MM.1S (cell line): ENCODE results near the gene SLC51A.

Source experiments
- DNase-seq: peaks from one replicate; pipeline ENCODE4 v3.0.0-alpha.2; 2015
- H2AFZ ChIP-seq: fragments of 300-600 bp; sonication (generic); 2 replicates; pipeline ENCODE4 v1.6.0; 2016; ENCODE audit warnings: antibody characterized with exemption, low read length
- H3F3A ChIP-seq: fragments of 300-600 bp; sonication (generic); 2 replicates; pipeline ENCODE4 v1.6.1; 2016; ENCODE audit warnings: mild to moderate bottlenecking, antibody characterized with exemption, low read length, moderate library complexity, mixed read lengths; ENCODE audit not compliant: insufficient read depth
- H3K27ac ChIP-seq: fragments of 300-600 bp; sonication (generic); 2 replicates; pipeline ENCODE4 v1.5.1; 2016; ENCODE audit warnings: mild to moderate bottlenecking, low read length
- H3K27me3 ChIP-seq: fragments of 300-600 bp; sonication (generic); replicated peaks from 2 replicates; pipeline ENCODE4 v1.6.0; 2016; ENCODE audit warnings: low read length; ENCODE audit not compliant: insufficient read depth
- H3K36me3 ChIP-seq: fragments of 300-600 bp; sonication (generic); replicated peaks from 2 replicates; pipeline ENCODE4 v1.6.1; 2016; ENCODE audit warnings: mild to moderate bottlenecking, low read length, mixed read lengths; ENCODE audit not compliant: insufficient read depth
- H3K4me1 ChIP-seq: fragments of 300-600 bp; sonication (generic); 2 replicates; pipeline ENCODE4 v1.6.1; 2016; ENCODE audit warnings: low read length, mixed read lengths
- H3K4me2 ChIP-seq: fragments of 300-600 bp; sonication (generic); 2 replicates; pipeline ENCODE4 v1.6.0; 2016; ENCODE audit warnings: low read depth, low read length
- H3K4me3 ChIP-seq: fragments of 300-600 bp; sonication (generic); 2 replicates; pipeline ENCODE4 v1.5.1; 2016; ENCODE audit warnings: low read length, mixed read lengths
- H3K79me2 ChIP-seq: fragments of 300-600 bp; sonication (generic); 2 replicates; pipeline ENCODE4 v1.6.1; 2016; ENCODE audit warnings: mixed run types, low read length, mixed read lengths
- H3K9ac ChIP-seq: fragments of 300-600 bp; sonication (generic); 2 replicates; pipeline ENCODE4 v1.6.1; 2016; ENCODE audit warnings: low read length, mixed read lengths
- H3K9me2 ChIP-seq: fragments of 300-600 bp; sonication (generic); replicated peaks from 2 replicates; pipeline ENCODE4 v1.6.1; 2016; ENCODE audit warnings: mild to moderate bottlenecking, low read length, mixed read lengths; ENCODE audit not compliant: insufficient read depth
- H3K9me3 ChIP-seq: fragments of 300-600 bp; sonication (generic); replicated peaks from 2 replicates; pipeline ENCODE4 v1.6.1; 2016; ENCODE audit warnings: mild to moderate bottlenecking, low read length, mixed read lengths; ENCODE audit not compliant: insufficient read depth
- H4K20me1 ChIP-seq: fragments of 300-600 bp; sonication (generic); 2 replicates; pipeline ENCODE4 v1.6.1; 2016; ENCODE audit warnings: mild to moderate bottlenecking, low read length, moderate library complexity, mixed read lengths; ENCODE audit not compliant: insufficient read depth
- EZH2 ChIP-seq: fragments of 300-600 bp; sonication (generic); optimal IDR thresholded peaks from 2 replicates; pipeline ENCODE3; 2017; ENCODE audit warnings: low read depth, mild to moderate bottlenecking, antibody characterized with exemption, low read length, mixed read lengths
- EZH2phosphoT487 ChIP-seq: fragments of 300-600 bp; sonication (generic); IDR thresholded peaks from 2 replicates; pipeline ENCODE4 v1.6.1; 2018; ENCODE audit warnings: antibody characterized with exemption, low read length
- TF ChIP-seq, protein P1 (sequence below): fragments of 300-600 bp; sonication (generic); IDR thresholded peaks from 2 replicates; pipeline ENCODE4 v1.5.1; 2016; ENCODE audit warnings: antibody characterized with exemption, low read length, mixed read lengths

SLC51A gene

DNA sequence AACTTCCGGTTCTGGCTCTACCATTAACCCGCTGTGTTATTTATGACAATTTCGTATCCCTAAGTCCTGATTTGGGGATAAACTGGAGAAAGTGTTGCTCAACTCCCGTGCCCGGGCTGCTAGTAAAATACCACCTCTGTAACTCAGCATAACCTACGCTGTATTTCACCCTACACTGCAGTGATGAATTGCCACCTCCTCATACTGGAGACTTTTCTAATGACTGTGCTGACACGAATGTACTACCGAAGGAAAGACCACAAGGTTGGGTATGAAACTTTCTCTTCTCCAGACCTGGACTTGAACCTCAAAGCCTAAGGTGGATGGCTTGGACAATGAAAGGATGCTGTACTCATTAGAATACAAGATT lies 16.5 kb downstream of the SLC51A start:
- H3K27ac ChIP-seq: no peak overlapping the region
- DNase-seq: no peak
- H3K79me2 ChIP-seq: no peaks in the 10 kb centered on the region
- no peak overlapping the region for H3K9ac ChIP-seq
- no peak overlapping the region for H3K4me3 ChIP-seq
- no peaks in the 10 kb centered on the region for H3F3A ChIP-seq
- no peak for TF ChIP-seq EZH2
- no peak for TF ChIP-seq EZH2phosphoT487
- TF ChIP-seq, protein P1, sequence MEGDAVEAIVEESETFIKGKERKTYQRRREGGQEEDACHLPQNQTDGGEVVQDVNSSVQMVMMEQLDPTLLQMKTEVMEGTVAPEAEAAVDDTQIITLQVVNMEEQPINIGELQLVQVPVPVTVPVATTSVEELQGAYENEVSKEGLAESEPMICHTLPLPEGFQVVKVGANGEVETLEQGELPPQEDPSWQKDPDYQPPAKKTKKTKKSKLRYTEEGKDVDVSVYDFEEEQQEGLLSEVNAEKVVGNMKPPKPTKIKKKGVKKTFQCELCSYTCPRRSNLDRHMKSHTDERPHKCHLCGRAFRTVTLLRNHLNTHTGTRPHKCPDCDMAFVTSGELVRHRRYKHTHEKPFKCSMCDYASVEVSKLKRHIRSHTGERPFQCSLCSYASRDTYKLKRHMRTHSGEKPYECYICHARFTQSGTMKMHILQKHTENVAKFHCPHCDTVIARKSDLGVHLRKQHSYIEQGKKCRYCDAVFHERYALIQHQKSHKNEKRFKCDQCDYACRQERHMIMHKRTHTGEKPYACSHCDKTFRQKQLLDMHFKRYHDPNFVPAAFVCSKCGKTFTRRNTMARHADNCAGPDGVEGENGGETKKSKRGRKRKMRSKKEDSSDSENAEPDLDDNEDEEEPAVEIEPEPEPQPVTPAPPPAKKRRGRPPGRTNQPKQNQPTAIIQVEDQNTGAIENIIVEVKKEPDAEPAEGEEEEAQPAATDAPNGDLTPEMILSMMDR: no peak
- H3K4me1 ChIP-seq: no peaks in the 10 kb centered on the region
- no peaks in the 10 kb centered on the region for H3K9me2 ChIP-seq
- no peak overlapping the region for H3K4me2 ChIP-seq
- no peak overlapping the region for H2AFZ ChIP-seq
- no peaks in the 10 kb centered on the region for H3K9me3 ChIP-seq
- H3K27me3 ChIP-seq: no peaks in the 10 kb centered on the region
- no peaks in the 10 kb centered on the region for H3K36me3 ChIP-seq
- H4K20me1 ChIP-seq: no peaks in the 10 kb centered on the region

- no peak overlapping the region for H3K4me2 ChIP-seq
- no peak overlapping the region for H2AFZ ChIP-seq
- H3K36me3 ChIP-seq: no peaks in the 10 kb centered on the region
- no peaks in the 10 kb centered on the region for H3F3A ChIP-seq
- no peak overlapping the region for H3K4me3 ChIP-seq
- no peak for DNase-seq
- H3K4me1 ChIP-seq: no peaks in the 10 kb centered on the region
- H4K20me1 ChIP-seq: no peaks in the 10 kb centered on the region
- no peak overlapping the region for H3K9ac ChIP-seq
- no peaks in the 10 kb centered on the region for H3K9me2 ChIP-seq
- H3K9me3 ChIP-seq: no peaks in the 10 kb centered on the region
- H3K27ac ChIP-seq: no peak overlapping the region
- no peak for TF ChIP-seq EZH2
- TF ChIP-seq, protein P1: no peak
- no peak for TF ChIP-seq EZH2phosphoT487
- no peaks in the 10 kb centered on the region for H3K27me3 ChIP-seq
- H3K79me2 ChIP-seq: no peaks in the 10 kb centered on the region
Observed at GRCh38 chr3:196235452-196236122, 19.3 kb downstream of the SLC51A start.

GRCh38 chr3:196236223-196236622 lies 19.9 kb downstream of the SLC51A start:
- no peaks in the 10 kb centered on the region for H3K9me3 ChIP-seq

More at GRCh38 chr3:196236223-196236622, 19.9 kb downstream of the SLC51A start:
- Histone ChIP-seq H3K9ac (no peak overlapping the region), H3F3A (no peaks in the 10 kb centered on the region), H3K79me2 (no peaks in the 10 kb centered on the region), H3K27ac (no peak overlapping the region), H3K9me2 (no peaks in the 10 kb centered on the region), H3K4me3 (no peak overlapping the region), H3K27me3 (no peaks in the 10 kb centered on the region), H3K4me2 (no peak overlapping the region), H3K36me3 (no peaks in the 10 kb centered on the region), H4K20me1 (no peaks in the 10 kb centered on the region), H3K4me1 (no peaks in the 10 kb centered on the region), H2AFZ (no peak overlapping the region)
- DNase-seq: no peak
- TF ChIP-seq EZH2 (no peak), EZH2phosphoT487 (no peak)
- TF ChIP-seq, protein P1: no peak
